GM12878 (cell line): Measurements from ENCODE around the gene LEFTY1. TPM values are rescaled to one million over a fixed set of nuclear protein-coding genes. Genes with fewer than 3 reads are reported as not detected.

Experiments
- BCL3 ChIP-seq: IDR thresholded peaks from 2 replicates; pipeline ENCODE4 v1.6.1; 2011; ENCODE audit warnings: borderline replicate concordance, low read depth, mild to moderate bottlenecking, moderate library complexity, low read length; ENCODE audit not compliant: insufficient read depth, poor library complexity, severe bottlenecking
- CREB1 ChIP-seq: IDR thresholded peaks from 2 replicates; pipeline ENCODE4 v1.6.1; 2012; ENCODE audit warnings: low read depth, mild to moderate bottlenecking, inconsistent platforms
- E2F8 ChIP-seq: fragments of 450-650 bp; IDR thresholded peaks from 2 replicates; pipeline ENCODE4 v1.6.1; 2018; ENCODE audit warnings: mild to moderate bottlenecking, low read depth, moderate library complexity; ENCODE audit not compliant: partially characterized antibody
- EED ChIP-seq: sonication (generic); IDR thresholded peaks from 2 replicates; pipeline ENCODE4 v1.6.1; 2016; ENCODE audit warnings: antibody characterized with exemption, low read depth
- ZBTB40 ChIP-seq: fragments of 450-650 bp; IDR thresholded peaks from 2 replicates; pipeline ENCODE4 v1.6.1; 2016; ENCODE audit warnings: mild to moderate bottlenecking, moderate library complexity, borderline replicate concordance
- ZSCAN29 ChIP-seq: fragments of 450-650 bp; IDR thresholded peaks from 2 replicates; pipeline ENCODE4 v1.6.1; 2017; ENCODE audit warnings: mild to moderate bottlenecking, moderate library complexity
- polyA plus RNA-seq, 11 experiments: library from polyadenylated mRNA; depleted of rRNA in 4 of 11; unstranded in 6 of 11; stranded (reverse) in 5 of 11; fragments of >200 nt; fragmentation: Nextera tagmentation in 4 of 11; fragmentation: Illumina TruSeq in 1 of 11; extraction: Ambion mirVana in 4 of 11; extraction: Trizol in 1 of 11; gene quantifications; 1 replicate in 1 of 11; 2 replicates in 10 of 11; pipeline versions ENCODE4 v1.2.1 to v1.2.3, GENCODE V29; 2011 to 2016; ENCODE audit warnings: inconsistent platforms in 2 of 11, missing spikeins in 2 of 11, low read depth in 1 of 11
- total RNA-seq, 4 experiments: library from RNA; depleted of rRNA in 3 of 4; stranded (reverse); fragments of >200 nt in 3 of 4; fragmentation: Illumina TruSeq in 1 of 4; extraction: Trizol in 1 of 4; gene quantifications; 2 replicates each; pipeline versions ENCODE4 v1.2.1 to v1.2.3, GENCODE V29; 2013 to 2021

Gene LEFTY1
- total and polyA plus RNA-seq, 10 of the 15 experiments (the other 5 are each of a cell fraction or from before 2014, with no cell fraction given) = 0.06 TPM; not detected in 8

- TF ChIP-seq E2F8 (no peak), BCL3 (no peak), ZSCAN29 (no peak), CREB1 (no peak), ZBTB40 (no peak), EED (no peak)
Observed at GRCh38 chr1:225880636-225881035, 8.3 kb downstream of the LEFTY1 start (continued).
